ENCODE results near the gene TFF2. TPM values are rescaled to one million over a fixed set of nuclear protein-coding genes. Genes with fewer than 3 reads are reported as not detected.

TFF2 gene
- total RNA-seq, 2 experiments from 2014 or later = not detected

DNA sequence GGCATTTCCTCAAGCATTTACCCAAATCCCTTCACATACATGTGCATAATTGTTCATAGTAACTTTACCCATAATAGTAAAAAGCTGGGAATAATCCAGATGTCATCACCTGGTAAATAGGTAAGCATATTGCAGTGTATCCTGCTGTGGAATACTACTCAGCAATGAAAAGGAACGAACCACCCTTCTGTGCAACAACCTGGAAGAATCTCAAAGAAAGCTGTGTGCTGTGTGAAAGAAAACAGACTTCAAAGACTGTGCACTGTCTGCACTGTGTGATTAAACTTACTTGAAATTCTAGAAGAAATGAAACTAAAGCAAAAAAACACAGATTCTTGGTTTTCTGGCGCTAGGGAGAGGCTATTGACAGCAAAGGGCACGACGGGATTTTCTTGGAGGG, 13.5 kb downstream of the TFF2 start:
- Mint-ChIP-seq H3K36me3 (ENCODE audit: low read depth) (no peaks in the 10 kb centered on the region), H3K27ac (peak overlapping the region; percentile 20), H3K27me3 (no peaks in the 10 kb centered on the region), H3K9me3 (peaks cover 1% of the 10 kb centered on the region), H3K4me1 (ENCODE audit: low read depth) (peaks cover 17% of the 10 kb centered on the region), H3K4me3 (no peak overlapping the region)
- TF ChIP-seq, protein P1, sequence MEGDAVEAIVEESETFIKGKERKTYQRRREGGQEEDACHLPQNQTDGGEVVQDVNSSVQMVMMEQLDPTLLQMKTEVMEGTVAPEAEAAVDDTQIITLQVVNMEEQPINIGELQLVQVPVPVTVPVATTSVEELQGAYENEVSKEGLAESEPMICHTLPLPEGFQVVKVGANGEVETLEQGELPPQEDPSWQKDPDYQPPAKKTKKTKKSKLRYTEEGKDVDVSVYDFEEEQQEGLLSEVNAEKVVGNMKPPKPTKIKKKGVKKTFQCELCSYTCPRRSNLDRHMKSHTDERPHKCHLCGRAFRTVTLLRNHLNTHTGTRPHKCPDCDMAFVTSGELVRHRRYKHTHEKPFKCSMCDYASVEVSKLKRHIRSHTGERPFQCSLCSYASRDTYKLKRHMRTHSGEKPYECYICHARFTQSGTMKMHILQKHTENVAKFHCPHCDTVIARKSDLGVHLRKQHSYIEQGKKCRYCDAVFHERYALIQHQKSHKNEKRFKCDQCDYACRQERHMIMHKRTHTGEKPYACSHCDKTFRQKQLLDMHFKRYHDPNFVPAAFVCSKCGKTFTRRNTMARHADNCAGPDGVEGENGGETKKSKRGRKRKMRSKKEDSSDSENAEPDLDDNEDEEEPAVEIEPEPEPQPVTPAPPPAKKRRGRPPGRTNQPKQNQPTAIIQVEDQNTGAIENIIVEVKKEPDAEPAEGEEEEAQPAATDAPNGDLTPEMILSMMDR (IDR thresholded peaks at IDR 0.05) = no peak
- DNase-seq (no peak), ATAC-seq (no peak)
- POLR2A ChIA-PET = interaction anchor here (1.0 to 1.8 kb wide), 4 partner anchors 37 to 110 kb away, joined by 3 to 6 read pairs (median 5); partner anchors contain the start of gene UBASH3A
- intact Hi-C loops (cut with micrococcal nuclease) = loop anchor here (5.0 kb wide), 1 partner anchor 110 kb away; no protein-coding TSS in a partner anchor
- CTCF ChIA-PET = interaction anchor here (0.6 to 5.9 kb wide), 32 partner anchors 8 to 220 kb away, joined by 3 to 47 read pairs (median 5); partner anchors contain the start of genes RSPH1, TFF1 and UBASH3A

DNA sequence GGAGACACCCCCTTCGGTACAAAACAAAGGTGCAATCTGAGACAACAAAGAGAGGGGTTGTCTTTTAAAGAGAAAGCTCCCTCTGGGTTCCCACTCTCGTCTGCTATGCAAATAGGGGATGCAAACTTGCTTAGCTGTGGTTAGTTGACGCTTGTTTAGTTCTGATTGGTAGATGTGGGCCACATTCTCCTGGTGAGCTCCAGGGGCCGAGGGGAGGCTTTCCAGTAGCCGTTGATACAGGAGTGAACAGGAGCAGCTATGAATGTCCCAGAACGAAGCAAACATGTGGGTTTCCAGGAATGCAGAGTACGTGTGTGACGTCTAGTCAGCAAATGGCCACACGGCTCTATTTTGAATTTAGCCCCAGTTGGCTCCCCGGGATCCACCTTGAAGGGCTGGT, 14.7 kb downstream of the TFF2 start:
- intact Hi-C loops (cut with micrococcal nuclease) = loop anchor here (5.0 kb wide), 1 partner anchor 111 kb away; no protein-coding TSS in a partner anchor
- ChIA-PET CTCF (interaction anchor here (1.3 to 5.9 kb wide), 7 partner anchors 11 to 160 kb away, joined by 3 to 47 read pairs (median 9); partner anchors contain the start of gene RSPH1), POLR2A (interaction anchor here (1.6 kb wide), 1 partner anchor 68 kb away, joined by 6 read pairs; the partner anchor contains the start of gene UBASH3A)
- Mint-ChIP-seq H3K27me3 (no peaks in the 10 kb centered on the region), H3K4me3 (no peak overlapping the region), H3K27ac (no peak overlapping the region), H3K9me3 (peaks cover 10% of the 10 kb centered on the region), H3K36me3 (ENCODE audit: low read depth) (no peaks in the 10 kb centered on the region), H3K4me1 (ENCODE audit: low read depth) (peaks cover 17% of the 10 kb centered on the region)
- ATAC-seq (no peak), DNase-seq (no peak)
- TF ChIP-seq, protein P1 (IDR thresholded peaks at IDR 0.05) = no peak

DNA sequence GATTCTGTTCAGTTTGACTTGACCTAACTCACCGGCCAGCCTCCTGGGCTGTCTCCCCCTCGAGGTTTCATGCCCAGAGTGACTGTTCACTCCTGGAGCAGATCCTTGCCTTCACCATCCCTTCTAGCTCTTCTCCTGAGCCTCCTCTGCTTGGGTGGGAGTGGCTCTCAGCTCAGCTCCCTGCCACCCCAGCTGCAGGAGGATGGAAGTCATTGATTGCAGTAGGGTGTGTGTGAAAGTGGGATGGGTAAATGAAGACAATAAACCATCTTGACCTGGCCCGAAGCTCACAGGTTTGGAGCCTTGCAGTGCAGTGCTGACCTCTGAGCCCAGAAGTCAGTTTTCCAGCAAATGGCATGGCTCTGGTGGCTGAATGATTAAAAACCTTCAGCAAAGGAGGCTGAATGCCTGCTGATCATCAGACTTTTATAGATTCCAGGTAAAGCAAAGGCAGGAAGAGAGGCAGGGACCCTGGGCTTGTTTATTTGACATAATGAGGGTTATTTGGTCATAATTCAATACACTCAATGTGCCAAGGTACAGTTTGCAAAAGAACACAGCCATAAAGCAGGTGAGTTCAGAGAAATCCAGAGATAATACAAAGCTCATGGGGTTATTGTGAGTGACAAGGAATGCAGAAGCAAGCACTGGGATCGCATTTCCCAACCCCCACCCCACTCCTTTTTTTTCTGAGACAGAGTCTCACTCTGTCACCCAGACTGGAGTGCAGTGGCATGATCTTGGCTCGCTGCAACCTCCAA, 18.1 kb downstream of the TFF2 start:
- DNase-seq (no peak), ATAC-seq (no peak)
- Mint-ChIP-seq H3K4me3 (no peak overlapping the region), H3K27me3 (no peaks in the 10 kb centered on the region), H3K9me3 (peaks cover 11% of the 10 kb centered on the region), H3K36me3 (ENCODE audit: low read depth) (no peaks in the 10 kb centered on the region), H3K27ac (no peak overlapping the region), H3K4me1 (ENCODE audit: low read depth) (peaks cover 7% of the 10 kb centered on the region)
- TF ChIP-seq, protein P1 (IDR thresholded peaks at IDR 0.05) = no peak
- CTCF ChIA-PET = no interaction called here
- intact Hi-C loops (cut with micrococcal nuclease) = no loop called here
- POLR2A ChIA-PET = interaction anchor here (0.6 kb wide), 1 partner anchor 90 kb away, joined by 3 read pairs; no protein-coding TSS in a partner anchor

DNA sequence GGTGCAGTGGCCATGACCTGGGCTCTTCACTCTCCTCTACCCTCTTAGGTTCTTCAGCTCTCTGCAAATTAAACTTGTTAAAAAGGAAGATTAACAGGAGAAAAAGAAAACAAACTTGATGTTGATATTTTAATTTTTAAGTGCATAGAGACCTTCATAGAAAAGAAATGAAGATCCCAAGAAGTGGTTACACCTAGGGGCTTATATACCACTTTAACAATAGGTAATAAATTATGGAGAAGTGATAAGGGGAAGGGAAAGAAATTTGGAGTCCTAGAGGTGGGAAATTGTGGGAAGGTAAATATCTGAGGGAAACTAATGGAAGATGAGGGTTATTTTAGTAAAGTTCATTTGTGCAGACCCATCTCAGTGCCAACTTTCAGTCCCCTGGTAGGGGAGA, 19.1 kb downstream of the TFF2 start:
- ChIA-PET POLR2A (no interaction called here), CTCF (no interaction called here)
- Mint-ChIP-seq H3K27me3 (no peaks in the 10 kb centered on the region), H3K4me1 (ENCODE audit: low read depth) (no peaks in the 10 kb centered on the region), H3K36me3 (ENCODE audit: low read depth) (no peaks in the 10 kb centered on the region), H3K27ac (no peak overlapping the region), H3K4me3 (no peak overlapping the region), H3K9me3 (peaks cover 10% of the 10 kb centered on the region)
- ATAC-seq = no peak
- TF ChIP-seq, protein P1 (IDR thresholded peaks at IDR 0.05) = no peak
- intact Hi-C loops (cut with micrococcal nuclease) = no loop called here
- no peak for DNase-seq

Data from activated CD8-positive, alpha-beta T cell treated with anti-CD3 and anti-CD28 coated beads for 36 hours (primary cell).